Spinal cord (tissue), 10 donors: ENCODE measurements around the gene CERS2. TPM values are rescaled to one million over a fixed set of nuclear protein-coding genes. Genes with fewer than 3 reads are reported as not detected.

ENCODE experiments used
- DNase-seq, 6 donors: peaks; one replicate each; pipeline versions ENCODE4 v3.0.0 to v3.0.0-alpha.2; 2013 to 2015; ENCODE audit warnings: low spot score in 6 of 6, low read depth in 4 of 6
- H3K27ac ChIP-seq: one replicate; pipeline ENCODE4 v1.5.1; 2013; ENCODE audit warnings: low read depth, low read length, control low read depth
- H3K27me3 ChIP-seq: one replicate; pipeline ENCODE4 v1.6.1; 2013; ENCODE audit warnings: low read length; ENCODE audit not compliant: control insufficient read depth, insufficient read depth
- H3K36me3 ChIP-seq: one replicate; pipeline ENCODE4 v1.6.1; 2013; ENCODE audit warnings: low read length; ENCODE audit not compliant: control insufficient read depth, insufficient read depth
- H3K4me1 ChIP-seq: one replicate; pipeline ENCODE4 v1.6.1; 2013; ENCODE audit warnings: low read length; ENCODE audit not compliant: control insufficient read depth, insufficient read depth
- H3K4me3 ChIP-seq: one replicate; pipeline ENCODE4 v1.5.1; 2013; ENCODE audit warnings: low read depth, low read length, control low read depth
- H3K9me3 ChIP-seq: one replicate; pipeline ENCODE4 v1.6.1; 2013; ENCODE audit warnings: low read length; ENCODE audit not compliant: control insufficient read depth, insufficient read depth
- WGBS: methylation state at CpG from one replicate; pipeline ENCODE4 v1.1.5; 2013; ENCODE audit warnings: missing lambda C conversion rate; ENCODE audit not compliant: insufficient coverage; 5-methylcytosine and 5-hydroxymethylcytosine counted together
- long read RNA-seq, 4 donors: transcript quantifications; one replicate each; lab custom pipeline, GENCODE V29; 2026
- polyA plus RNA-seq, 2 donors: library from polyadenylated mRNA; unstranded; fragments of 120-200 nt; gene quantifications; one replicate each; pipeline ENCODE4 v1.2.1, GENCODE V29; 2013; ENCODE audit not compliant: insufficient read length in 2 of 2
- total RNA-seq, 2 donors: library from RNA; depleted of rRNA in 1 of 2; stranded (reverse); fragments of 120-200 nt in 1 of 2; fragments of >200 nt in 1 of 2; gene quantifications; one replicate each; pipeline versions ENCODE4 v1.2.3 to v1.2.4, GENCODE V29; 2013 to 2014
- donor health status: healthy.

CERS2 gene, protein sequence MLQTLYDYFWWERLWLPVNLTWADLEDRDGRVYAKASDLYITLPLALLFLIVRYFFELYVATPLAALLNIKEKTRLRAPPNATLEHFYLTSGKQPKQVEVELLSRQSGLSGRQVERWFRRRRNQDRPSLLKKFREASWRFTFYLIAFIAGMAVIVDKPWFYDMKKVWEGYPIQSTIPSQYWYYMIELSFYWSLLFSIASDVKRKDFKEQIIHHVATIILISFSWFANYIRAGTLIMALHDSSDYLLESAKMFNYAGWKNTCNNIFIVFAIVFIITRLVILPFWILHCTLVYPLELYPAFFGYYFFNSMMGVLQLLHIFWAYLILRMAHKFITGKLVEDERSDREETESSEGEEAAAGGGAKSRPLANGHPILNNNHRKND
- total RNA-seq (100 to 1,000 TPM; 116 to 224 TPM), polyA plus RNA-seq (100 to 1,000 TPM; 163 to 176 TPM)
- long read RNA-seq, donor 1, transcript CERS2-205 (11 exons, 2,505 nt) = major isoform, 26 of 112 reads
- long read RNA-seq, donor 1, partial matches to known transcripts = 62 of 112 reads
- long read RNA-seq, donor 1, other reads (novel, unspliced or antisense) = 23 of 112 reads
- long read RNA-seq, donor 2, transcript CERS2-205 (11 exons, 2,505 nt) = major isoform, 6 of 7 reads
- long read RNA-seq, donor 2, partial matches to known transcripts = 0 of 7 reads
- long read RNA-seq, donor 2, other reads (novel, unspliced or antisense) = 0 of 7 reads
- long read RNA-seq, donor 3, transcript CERS2-205 (11 exons, 2,505 nt) = major isoform, 10 of 11 reads
- long read RNA-seq, donor 3, partial matches to known transcripts = 0 of 11 reads
- long read RNA-seq, donor 3, other reads (novel, unspliced or antisense) = 0 of 11 reads
- long read RNA-seq, donor 4, transcript CERS2-205 (11 exons, 2,505 nt) = major isoform, 51 of 66 reads
- long read RNA-seq, donor 4, partial matches to known transcripts = 12 of 66 reads
- long read RNA-seq, donor 4, other reads (novel, unspliced or antisense) = 0 of 66 reads

DNA sequence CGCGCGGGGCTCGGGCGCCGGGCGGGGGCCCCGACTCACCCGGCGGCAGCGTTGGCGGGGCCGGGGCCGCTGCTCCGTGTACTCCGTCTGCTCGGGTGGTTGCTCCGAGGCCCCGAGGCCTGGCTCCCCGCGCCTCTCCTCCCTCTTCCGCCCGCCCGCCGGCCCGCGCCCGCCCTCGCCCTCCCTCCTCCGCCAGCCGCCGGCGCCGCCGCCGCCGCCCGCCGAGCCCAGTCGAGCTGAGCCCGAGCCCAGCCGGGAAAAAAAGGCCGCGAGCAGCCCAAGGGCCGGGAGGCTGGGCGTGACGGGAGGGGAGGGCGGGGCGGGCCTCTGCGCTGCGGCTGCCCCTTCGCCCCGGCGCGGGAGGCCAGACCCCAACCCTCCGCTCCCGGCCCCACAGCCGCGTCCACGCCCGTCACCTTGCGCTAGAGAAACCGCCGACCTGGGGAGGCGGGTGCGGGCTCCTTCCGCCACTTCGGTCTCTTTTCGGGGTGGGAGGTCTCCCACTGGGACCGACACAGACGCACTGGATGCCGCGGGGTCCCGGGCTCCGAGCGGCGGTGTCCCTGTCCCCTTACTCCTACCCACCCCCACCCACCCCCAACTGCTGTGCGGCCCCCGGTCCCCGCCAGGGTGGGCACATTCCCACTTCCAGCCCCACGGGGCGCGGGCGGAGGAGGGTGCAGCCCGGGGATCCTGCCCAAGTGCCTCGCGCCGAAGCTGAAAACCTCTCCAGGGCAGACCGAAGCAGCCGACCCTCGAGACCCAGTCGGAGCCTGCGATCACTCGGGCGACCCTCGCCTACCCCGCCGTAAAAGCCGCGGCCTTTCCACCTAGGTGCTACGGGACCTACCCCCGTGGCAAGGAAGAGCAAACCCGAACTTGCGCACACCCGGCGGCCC, at the start of gene CERS2:
TSS of gene CERS2 (minus strand) at position 256 of the 899 bp plus-strand sequence. CDS start 5,745 bp downstream, outside the sequence.
- peak within 1 kb of the TSS; percentile 82 for H3K4me3 ChIP-seq
- peak within 1 kb of the TSS; percentile 84 for H3K27ac ChIP-seq
- no peaks in the 10 kb centered on the region for H3K9me3 ChIP-seq
- H3K4me1 ChIP-seq = peaks cover 58% of the 10 kb centered on the region
- H3K36me3 ChIP-seq = peaks cover 19% of the 10 kb centered on the region
- H3K27me3 ChIP-seq = no peaks in the 10 kb centered on the region
- peak in 4 of 6 donors; percentile 43 to 90 (median 66) for DNase-seq
- WGBS = under 1% methylated on average over 86 of the region's 106 CpGs

DNA sequence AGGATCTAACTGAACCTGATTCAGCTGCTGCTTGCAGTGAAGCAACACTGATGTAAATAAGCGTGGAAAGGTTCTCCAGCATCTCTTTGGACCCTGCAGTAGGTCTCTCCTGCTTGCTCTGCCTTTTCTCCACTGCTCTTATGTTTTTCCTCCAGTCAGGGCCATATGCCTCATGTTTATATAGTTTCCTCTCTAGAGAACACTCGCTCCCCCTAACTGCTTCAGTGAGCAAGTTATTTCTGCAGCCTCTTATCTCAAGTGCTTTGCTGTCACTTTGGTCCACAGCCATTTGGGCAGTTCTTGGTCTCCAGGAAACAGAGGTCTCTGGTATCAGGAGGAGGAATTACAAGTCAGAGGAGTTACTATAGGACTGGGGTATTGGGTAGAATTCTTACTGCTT, 38.9 kb upstream of the CERS2 start:
- H3K27ac ChIP-seq = peak overlapping the region; percentile 75
- H3K4me1 ChIP-seq = peaks cover 28% of the 10 kb centered on the region
- WGBS = 47% methylated on average over 2 of the region's 2 CpGs
- no peaks in the 10 kb centered on the region for H3K27me3 ChIP-seq
- DNase-seq = peak in 2 of 6 donors; percentile 16 to 41
- H3K9me3 ChIP-seq = no peaks in the 10 kb centered on the region
- no peak overlapping the region for H3K4me3 ChIP-seq
- H3K36me3 ChIP-seq = peaks cover 7% of the 10 kb centered on the region

DNA sequence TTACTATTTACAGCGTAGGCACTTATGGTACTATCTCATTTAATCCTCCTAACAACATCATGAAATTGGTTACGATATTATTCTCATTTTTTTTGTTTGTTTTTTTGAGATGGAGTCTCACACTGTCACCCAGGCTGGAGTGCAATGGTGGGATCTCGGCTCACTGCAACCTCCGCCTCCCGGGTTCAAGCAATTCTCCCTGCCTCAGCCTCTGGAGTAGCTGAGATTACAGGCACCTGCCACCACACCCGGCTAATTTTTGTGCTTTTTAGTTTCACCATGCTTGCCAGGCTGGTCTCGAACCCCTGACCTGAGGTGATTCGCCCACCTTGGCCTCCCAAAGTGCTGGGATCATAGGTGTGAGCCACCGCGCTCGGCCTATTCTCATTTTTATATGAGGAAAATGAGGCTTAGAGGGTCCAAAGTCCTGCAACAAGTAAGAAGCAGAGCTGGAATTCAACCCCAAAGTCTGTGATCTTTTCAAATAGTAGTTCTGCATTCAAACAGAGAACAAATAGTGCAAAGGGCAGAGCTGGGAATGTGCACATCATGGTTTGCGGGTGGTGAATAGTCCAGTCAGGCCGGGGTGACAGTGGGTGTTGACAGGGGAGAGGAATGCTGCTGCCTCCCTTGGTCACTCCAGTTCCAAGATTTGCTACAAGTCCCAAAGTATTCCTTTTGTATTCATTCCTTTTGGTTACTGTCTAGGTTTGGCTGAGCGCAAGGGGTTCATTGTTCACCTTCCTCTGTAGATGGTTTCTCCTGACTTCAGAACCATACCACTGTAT, 38.2 kb upstream of the CERS2 start:
- WGBS = 90% methylated on average over 12 of the region's 14 CpGs
- Histone ChIP-seq H3K9me3 (no peaks in the 10 kb centered on the region), H3K27me3 (no peaks in the 10 kb centered on the region), H3K36me3 (peaks cover 7% of the 10 kb centered on the region), H3K4me1 (peaks cover 30% of the 10 kb centered on the region), H3K27ac (peak overlapping the region; percentile 75), H3K4me3 (no peak overlapping the region)
- no peak for DNase-seq

DNA sequence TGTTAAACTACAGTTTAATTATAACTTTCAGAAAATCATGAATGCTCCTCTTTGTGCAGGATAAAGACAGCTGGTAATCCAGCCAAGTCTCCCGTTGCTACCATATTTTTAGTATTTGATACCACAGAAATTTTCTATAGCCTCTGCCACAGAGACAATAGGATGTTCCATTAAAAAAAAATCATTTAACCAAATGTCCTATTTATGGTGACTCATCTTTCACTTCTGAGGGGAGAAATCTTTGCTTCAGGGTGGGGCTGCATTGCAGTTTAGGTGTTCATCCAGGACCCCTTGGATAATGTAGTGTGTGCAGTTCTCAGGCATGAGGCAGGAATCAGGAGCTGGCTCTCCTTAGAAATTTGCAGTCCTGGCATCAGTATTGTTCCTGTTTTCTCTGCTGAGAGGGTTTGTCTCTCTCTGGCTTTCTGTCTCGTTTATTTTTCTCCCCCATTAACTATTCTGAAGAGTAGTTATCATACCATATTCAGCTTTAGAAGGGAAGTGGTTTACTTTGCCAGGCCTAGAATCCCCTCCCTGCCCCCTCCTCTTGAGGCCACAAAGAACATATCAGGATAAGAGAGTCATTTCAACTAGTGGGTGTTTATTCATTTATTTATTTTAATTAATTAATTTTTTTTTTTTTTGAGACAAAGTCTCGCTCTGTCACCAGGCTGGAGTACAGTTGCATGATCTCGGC, 36.7 kb upstream of the CERS2 start:
- no peak for DNase-seq
- WGBS = 72% methylated on average over 2 of the region's 4 CpGs
- H3K4me3 ChIP-seq = no peak overlapping the region
- H3K4me1 ChIP-seq = peaks cover 44% of the 10 kb centered on the region
- H3K27ac ChIP-seq = no peak overlapping the region
- peaks cover 5% of the 10 kb centered on the region for H3K36me3 ChIP-seq
- H3K9me3 ChIP-seq = no peaks in the 10 kb centered on the region
- no peaks in the 10 kb centered on the region for H3K27me3 ChIP-seq

DNA sequence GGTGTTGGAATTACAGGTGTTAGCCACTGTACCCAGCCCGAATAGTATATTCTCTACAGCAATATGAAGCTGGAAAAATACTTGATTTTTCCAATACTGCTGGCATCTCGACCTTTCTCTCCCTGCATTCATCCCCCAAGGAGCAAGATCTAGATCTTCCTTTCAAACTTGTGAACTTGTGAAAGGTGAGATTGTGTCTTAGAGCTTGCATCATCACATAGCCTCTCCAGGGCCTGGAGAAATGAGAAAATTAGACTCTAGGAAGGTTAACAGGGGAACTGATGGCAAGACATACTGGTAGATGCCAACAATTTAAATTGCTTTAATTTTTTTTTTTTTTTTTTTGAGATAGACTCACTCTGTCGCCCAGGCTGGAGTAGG, 35.7 kb upstream of the CERS2 start:
- H3K4me1 ChIP-seq = peaks cover 47% of the 10 kb centered on the region
- WGBS = 100% methylated on average over 2 of the region's 3 CpGs
- H3K36me3 ChIP-seq = peaks cover 5% of the 10 kb centered on the region
- H3K27me3 ChIP-seq = no peaks in the 10 kb centered on the region
- DNase-seq = no peak
- no peak overlapping the region for H3K27ac ChIP-seq
- no peak overlapping the region for H3K4me3 ChIP-seq
- H3K9me3 ChIP-seq = no peaks in the 10 kb centered on the region

DNA sequence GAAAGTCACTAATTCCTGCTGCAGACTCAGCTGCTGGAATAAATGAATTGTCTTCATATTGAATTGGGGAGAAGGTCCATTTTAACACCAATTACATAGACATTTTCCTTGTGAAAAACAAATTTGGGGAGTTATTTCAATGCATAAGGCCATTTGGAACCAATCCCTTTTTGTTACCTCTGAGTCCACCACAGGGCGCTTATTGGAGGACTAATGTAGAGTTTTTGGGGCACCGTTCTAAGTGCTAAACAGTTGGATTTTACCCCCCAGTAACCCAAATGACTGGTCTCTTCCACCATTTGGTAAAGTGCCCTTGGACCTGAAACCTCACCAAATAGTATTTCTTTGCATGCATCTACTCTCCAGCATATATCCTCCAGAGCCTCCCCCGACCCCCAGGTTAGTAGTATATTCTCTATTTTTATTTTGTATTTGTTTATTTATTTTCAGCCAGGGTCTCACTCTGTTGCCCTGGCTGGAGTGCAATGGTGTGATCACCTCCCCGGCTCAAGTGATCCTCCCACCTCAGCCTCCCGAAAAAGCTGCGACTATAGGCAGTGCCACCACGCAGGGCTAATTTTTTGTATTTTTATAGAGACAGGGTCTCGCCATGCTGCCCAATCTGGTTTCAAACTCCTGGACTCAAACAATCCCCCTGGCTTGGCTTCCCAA, 35.2 kb upstream of the CERS2 start:
- peaks cover 5% of the 10 kb centered on the region for H3K36me3 ChIP-seq
- WGBS = 100% methylated on average over 1 of the region's 8 CpGs
- H3K9me3 ChIP-seq = no peaks in the 10 kb centered on the region
- no peak overlapping the region for H3K27ac ChIP-seq
- no peak for DNase-seq
- peak overlapping the region; percentile 97 for H3K4me3 ChIP-seq
- peaks cover 52% of the 10 kb centered on the region for H3K4me1 ChIP-seq
- no peaks in the 10 kb centered on the region for H3K27me3 ChIP-seq

DNA sequence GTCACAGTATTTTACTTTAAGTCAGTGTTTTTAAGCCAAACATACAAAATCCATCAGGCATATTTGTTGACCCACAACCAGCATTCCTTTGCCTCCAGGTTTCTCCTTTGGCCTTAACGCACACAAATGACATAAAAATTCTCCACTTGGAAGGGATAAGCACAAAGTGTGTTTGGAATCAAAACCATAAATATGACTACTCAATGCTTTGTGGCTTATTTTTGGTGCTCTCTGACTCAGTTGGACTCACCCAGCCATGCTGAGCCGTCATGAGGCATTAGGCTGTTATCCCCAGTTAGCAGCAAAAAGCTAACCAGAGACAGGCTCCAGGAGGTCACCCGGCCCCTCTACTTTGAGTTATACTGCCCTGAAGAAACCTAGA, 34.6 kb upstream of the CERS2 start:
- H3K9me3 ChIP-seq = no peaks in the 10 kb centered on the region
- peak overlapping the region; percentile 97 for H3K27ac ChIP-seq
- DNase-seq = no peak
- no peaks in the 10 kb centered on the region for H3K27me3 ChIP-seq
- 18% methylated on average over 1 of the region's 3 CpGs for WGBS
- H3K4me3 ChIP-seq = peak overlapping the region; percentile 97
- H3K4me1 ChIP-seq = peaks cover 56% of the 10 kb centered on the region
- peaks cover 5% of the 10 kb centered on the region for H3K36me3 ChIP-seq
